Measurements from ENCODE around the gene ANO7. TPM values are rescaled to one million over a fixed set of nuclear protein-coding genes. Genes with fewer than 3 reads are reported as not detected.

Gene ANO7
- total and polyA plus RNA-seq, 2 experiments from 2014 or later = 2.8 to 3.4 TPM

- H3K4me1 ChIP-seq (ENCODE audit: low read depth) = peaks cover 8% of the 10 kb centered on the region
- no peak for DNase-seq (ENCODE audit: low read depth in 1 of 2, low spot score in 1 of 2)
- H3K36me3 ChIP-seq = no peaks in the 10 kb centered on the region
- no peak overlapping the region for H3K4me3 ChIP-seq
- no peaks in the 10 kb centered on the region for H3K9me3 ChIP-seq (ENCODE audit: low read depth)
- TF ChIP-seq CTCF (IDR thresholded peaks at IDR 0.05; ENCODE audit: low read depth, low read length) = no peak
- no peak overlapping the region for H3K27ac ChIP-seq
- H3K27me3 ChIP-seq = no peaks in the 10 kb centered on the region
These were observed 31.4 kb downstream of the ANO7 start for GRCh38 chr2:241219856-241220356.

- no peak for TF ChIP-seq CTCF (IDR thresholded peaks at IDR 0.05; ENCODE audit: low read depth, low read length)
- peak in 1 of 2 donors; percentile 10 for DNase-seq (ENCODE audit: low read depth in 1 of 2, low spot score in 1 of 2)
- Histone ChIP-seq H3K4me3 (no peak overlapping the region), H3K27ac (no peak overlapping the region), H3K4me1 (ENCODE audit: low read depth) (peaks cover 5% of the 10 kb centered on the region), H3K36me3 (peaks cover 2% of the 10 kb centered on the region), H3K9me3 (ENCODE audit: low read depth) (no peaks in the 10 kb centered on the region), H3K27me3 (no peaks in the 10 kb centered on the region)
These were observed 34.9 kb downstream of the ANO7 start for GRCh38 chr2:241223211-241224017.

- DNase-seq (ENCODE audit: low read depth in 1 of 2, low spot score in 1 of 2) = peak in 1 of 2 donors; percentile 74
- no peak overlapping the region for H3K4me3 ChIP-seq
- H3K27ac ChIP-seq = no peak overlapping the region
- peaks cover 4% of the 10 kb centered on the region for H3K4me1 ChIP-seq (ENCODE audit: low read depth)
- no peak for TF ChIP-seq CTCF (IDR thresholded peaks at IDR 0.05; ENCODE audit: low read depth, low read length)
- peaks cover 10% of the 10 kb centered on the region for H3K36me3 ChIP-seq
- no peaks in the 10 kb centered on the region for H3K9me3 ChIP-seq (ENCODE audit: low read depth)
- H3K27me3 ChIP-seq = no peaks in the 10 kb centered on the region
These were observed 35.8 kb downstream of the ANO7 start for GRCh38 chr2:241224018-241224850.

GRCh38 chr2:241224851-241225438, 36.5 kb downstream of the ANO7 start:
- H3K27ac ChIP-seq = no peak overlapping the region
- no peak overlapping the region for H3K4me3 ChIP-seq
- peaks cover 17% of the 10 kb centered on the region for H3K36me3 ChIP-seq
- peaks cover 3% of the 10 kb centered on the region for H3K4me1 ChIP-seq (ENCODE audit: low read depth)
- no peak for DNase-seq (ENCODE audit: low read depth in 1 of 2, low spot score in 1 of 2)
- no peaks in the 10 kb centered on the region for H3K27me3 ChIP-seq
- TF ChIP-seq CTCF (IDR thresholded peaks at IDR 0.05; ENCODE audit: low read depth, low read length) = no peak
- H3K9me3 ChIP-seq (ENCODE audit: low read depth) = no peaks in the 10 kb centered on the region

- DNase-seq (ENCODE audit: low read depth in 1 of 2, low spot score in 1 of 2) = no peak
- H3K4me1 ChIP-seq (ENCODE audit: low read depth) = peaks cover 3% of the 10 kb centered on the region
- H3K36me3 ChIP-seq = peaks cover 22% of the 10 kb centered on the region
- H3K27ac ChIP-seq = no peak overlapping the region
- H3K4me3 ChIP-seq = no peak overlapping the region
- no peaks in the 10 kb centered on the region for H3K27me3 ChIP-seq
- H3K9me3 ChIP-seq (ENCODE audit: low read depth) = no peaks in the 10 kb centered on the region
- TF ChIP-seq CTCF (IDR thresholded peaks at IDR 0.05; ENCODE audit: low read depth, low read length) = no peak
These were observed 37.1 kb downstream of the ANO7 start for GRCh38 chr2:241225545-241225944.

Measured in cardiac muscle cell (in vitro differentiated cells and primary cell).